ENCODE measurements around the gene SELENON.

GRCh38 chr1:25836695-25837094 is 36.7 kb downstream of the SELENON start:
- TF ChIP-seq, protein P1, sequence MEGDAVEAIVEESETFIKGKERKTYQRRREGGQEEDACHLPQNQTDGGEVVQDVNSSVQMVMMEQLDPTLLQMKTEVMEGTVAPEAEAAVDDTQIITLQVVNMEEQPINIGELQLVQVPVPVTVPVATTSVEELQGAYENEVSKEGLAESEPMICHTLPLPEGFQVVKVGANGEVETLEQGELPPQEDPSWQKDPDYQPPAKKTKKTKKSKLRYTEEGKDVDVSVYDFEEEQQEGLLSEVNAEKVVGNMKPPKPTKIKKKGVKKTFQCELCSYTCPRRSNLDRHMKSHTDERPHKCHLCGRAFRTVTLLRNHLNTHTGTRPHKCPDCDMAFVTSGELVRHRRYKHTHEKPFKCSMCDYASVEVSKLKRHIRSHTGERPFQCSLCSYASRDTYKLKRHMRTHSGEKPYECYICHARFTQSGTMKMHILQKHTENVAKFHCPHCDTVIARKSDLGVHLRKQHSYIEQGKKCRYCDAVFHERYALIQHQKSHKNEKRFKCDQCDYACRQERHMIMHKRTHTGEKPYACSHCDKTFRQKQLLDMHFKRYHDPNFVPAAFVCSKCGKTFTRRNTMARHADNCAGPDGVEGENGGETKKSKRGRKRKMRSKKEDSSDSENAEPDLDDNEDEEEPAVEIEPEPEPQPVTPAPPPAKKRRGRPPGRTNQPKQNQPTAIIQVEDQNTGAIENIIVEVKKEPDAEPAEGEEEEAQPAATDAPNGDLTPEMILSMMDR (IDR thresholded peaks at IDR 0.05), result no peak
- no peak for TF ChIP-seq POLR2A (IDR thresholded peaks at IDR 0.05)
